HG02610 (cell line): ENCODE data around the gene MPV17.
"Not testable (repeated sequence)": the region's sequence is repeated elsewhere in the genome, so short reads cannot be mapped to it uniquely, and the experiment has no call there.

Experiments used
- ATAC-seq: cut with Tn5 transposase; IDR thresholded peaks from one replicate; pipeline ENCODE4 v1.9.1; 2021; ENCODE audit warnings: mild to moderate bottlenecking, moderate library complexity; ENCODE audit not compliant: unreplicated experiment

The MPV17 gene

GRCh38 chr2:27322766-27323595 lies at the start of gene MPV17:
Gene MPV17 (minus strand): TSS chr2:27323097. CDS start chr2:27322517, 580 bp downstream.
- peak; percentile 87 for ATAC-seq

- peak; percentile 16 for ATAC-seq
Measured at GRCh38 chr2:27370816-27371620, 48.1 kb upstream of the MPV17 start.

DNA sequence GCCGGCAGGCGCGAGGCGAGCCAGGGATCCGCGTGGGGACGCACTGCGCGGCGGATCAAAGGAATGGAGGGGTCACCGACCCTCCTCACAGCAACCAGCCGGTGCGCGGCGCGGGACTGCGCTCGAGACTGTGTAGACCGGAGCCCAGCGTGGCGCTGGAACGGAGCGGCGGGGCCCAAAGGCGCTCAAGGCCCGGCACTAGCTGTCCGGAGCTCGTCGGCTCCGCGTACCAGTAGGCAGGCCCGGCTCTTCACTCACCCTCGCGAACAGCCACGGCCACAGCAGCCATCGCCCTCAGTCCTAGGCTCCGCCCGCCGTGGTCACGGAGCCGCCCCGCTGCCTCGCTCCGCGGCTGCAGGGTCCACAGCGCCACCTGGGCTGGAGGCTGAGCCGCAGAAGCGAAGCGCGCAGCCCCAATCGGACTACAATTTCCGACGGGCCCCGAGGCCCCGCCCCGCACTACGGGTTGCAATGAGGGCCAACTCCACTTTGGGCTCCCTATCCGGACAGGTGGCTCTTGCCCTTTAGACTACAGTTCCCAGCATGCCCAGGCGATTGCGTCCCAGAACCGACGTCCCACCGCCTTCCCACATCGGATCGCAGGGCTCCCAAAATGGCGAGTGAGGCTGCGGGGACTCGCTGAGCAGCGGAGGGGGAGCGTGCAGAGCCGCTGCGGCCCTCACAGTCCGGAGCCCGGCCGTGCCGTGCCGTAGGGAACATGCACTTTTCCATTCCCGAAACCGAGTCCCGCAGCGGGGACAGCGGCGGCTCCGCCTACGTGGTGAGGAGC lies 47.3 kb upstream of the MPV17 start, which contains the start of the genes EIF2B4 and SNX17:
Gene EIF2B4, minus strand, starts transcription at position 313 of the 790 bp plus-strand sequence. Its CDS starts 24 bp downstream, at position 289.
Gene SNX17, plus strand, starts transcription at position 591 of the 790 bp plus-strand sequence. Its CDS starts 128 bp downstream, at position 719.
- ATAC-seq, result peak; percentile 92

GRCh38 chr2:27369471-27370025 lies 46.7 kb upstream of the MPV17 start:
- peak; percentile 11 for ATAC-seq

- no peak for ATAC-seq
Measured at GRCh38 chr2:27363933-27364332, 41.0 kb upstream of the MPV17 start.

GRCh38 chr2:27362678-27363420 lies 40.0 kb upstream of the MPV17 start:
- ATAC-seq, result no peak

GRCh38 chr2:27356382-27357181 lies 33.7 kb upstream of the MPV17 start, which contains the start of gene GTF3C2:
Gene GTF3C2 (minus strand): TSS chr2:27356764. CDS start chr2:27343554, 13,210 bp downstream.
- ATAC-seq, result peak; percentile 80

GRCh38 chr2:27356056-27356381 lies 33.1 kb upstream of the MPV17 start:
- peak; percentile 31 for ATAC-seq

- ATAC-seq, result no peak
Measured at GRCh38 chr2:27354597-27354927, 31.7 kb upstream of the MPV17 start.

DNA sequence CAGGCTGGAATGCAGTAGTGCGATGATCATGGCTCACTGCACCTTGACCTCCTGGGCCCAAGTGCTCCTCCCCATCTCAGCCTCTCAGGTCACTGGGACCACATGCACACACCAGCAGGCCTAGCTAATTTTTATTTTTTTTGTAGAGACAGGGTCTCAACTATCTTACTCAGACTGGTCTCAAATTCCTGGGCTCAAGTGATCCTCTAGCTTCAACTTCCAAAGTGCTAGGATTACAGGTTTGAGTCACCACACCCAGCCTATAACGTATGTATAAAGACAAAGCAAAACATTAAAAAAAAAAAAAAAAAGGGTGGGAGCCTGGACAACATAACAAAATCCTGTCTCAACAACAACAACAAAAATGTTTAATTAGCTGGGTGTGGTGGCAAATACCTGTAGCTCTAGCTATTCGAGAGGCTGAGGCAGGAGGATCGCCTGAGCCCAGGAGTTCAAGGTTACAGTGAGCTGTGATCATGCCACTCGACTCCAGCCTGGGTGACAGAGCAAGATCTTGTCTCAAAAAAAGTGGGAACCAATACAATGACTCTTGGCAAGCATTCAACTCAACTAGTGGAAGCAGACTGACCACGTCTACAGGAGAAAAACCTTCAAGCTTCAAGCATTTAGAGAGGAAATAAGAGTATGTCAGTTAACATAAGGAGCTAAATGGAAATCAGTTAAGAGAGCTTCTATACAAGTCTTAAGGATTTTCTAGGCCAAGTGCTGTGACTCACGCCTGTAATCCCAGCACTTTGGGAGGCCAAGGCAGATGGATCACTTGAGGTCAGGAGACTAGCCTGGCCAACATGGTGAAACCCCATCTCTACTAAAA lies 31.1 kb upstream of the MPV17 start:
- ATAC-seq, result no peak

DNA sequence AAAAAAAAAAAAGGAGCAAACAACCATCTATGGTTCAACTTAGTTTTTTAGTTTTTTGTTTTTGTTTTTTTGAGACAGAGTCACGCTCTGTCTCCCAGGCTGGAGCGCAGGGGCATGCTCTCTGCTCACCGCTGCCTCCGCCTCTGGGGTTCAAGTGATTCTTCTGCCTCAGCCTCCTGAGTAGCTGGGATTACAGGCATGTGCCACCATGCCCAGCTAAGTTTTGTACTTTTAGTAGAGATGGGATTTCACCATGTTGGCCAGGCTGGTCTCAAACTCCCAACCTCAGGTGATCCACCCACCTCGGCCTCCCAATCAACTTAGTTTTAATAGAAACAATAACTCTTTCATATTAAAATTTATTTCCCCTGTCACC lies 30.5 kb upstream of the MPV17 start:
- not testable (repeated sequence) for ATAC-seq

- ATAC-seq, result no peak
Measured at GRCh38 chr2:27351802-27352598, 29.1 kb upstream of the MPV17 start.

GRCh38 chr2:27350106-27350693 lies 27.3 kb upstream of the MPV17 start:
- ATAC-seq, result no peak

DNA sequence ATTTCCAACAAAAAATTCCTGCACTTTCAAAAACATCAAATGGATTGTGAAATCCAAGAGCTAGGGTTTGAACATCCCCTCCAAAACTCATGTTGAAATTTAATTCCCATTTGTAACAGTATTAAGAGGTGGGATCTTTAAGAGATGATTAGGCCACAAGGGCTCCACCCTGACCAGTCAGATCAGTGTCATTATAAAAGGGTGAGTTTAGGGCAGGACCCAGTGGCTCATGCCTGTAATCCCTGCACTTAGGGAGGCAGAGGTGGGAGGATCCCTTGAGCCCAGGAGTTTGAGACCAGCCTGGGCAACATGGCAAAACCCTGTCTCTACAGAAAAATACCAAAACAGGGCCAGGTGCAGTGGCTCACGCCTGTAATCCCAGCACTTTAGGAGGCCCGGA lies 24.7 kb upstream of the MPV17 start:
- ATAC-seq, result no peak

DNA sequence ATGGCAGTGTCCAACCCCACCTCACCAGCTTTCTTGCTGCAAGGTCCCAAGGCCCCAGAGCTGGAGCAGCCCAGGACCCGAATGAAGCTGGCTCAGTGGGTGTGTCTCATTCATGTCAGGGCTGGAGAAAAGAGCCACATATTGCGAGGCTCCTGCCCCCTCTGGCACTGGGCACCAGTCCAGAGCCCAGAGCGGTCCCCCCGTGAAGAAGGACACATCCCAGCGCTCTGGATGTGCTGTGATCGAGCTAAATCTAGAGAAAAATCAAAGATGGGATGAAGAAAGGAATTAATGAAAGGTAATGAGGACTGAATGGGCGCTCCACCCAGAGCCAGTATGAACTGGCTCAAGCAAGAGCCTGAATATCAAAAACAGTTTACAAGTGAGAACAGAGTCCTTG lies 13.3 kb upstream of the MPV17 start:
- no peak for ATAC-seq

GRCh38 chr2:27335311-27335710 lies 12.4 kb upstream of the MPV17 start:
- no peak for ATAC-seq

DNA sequence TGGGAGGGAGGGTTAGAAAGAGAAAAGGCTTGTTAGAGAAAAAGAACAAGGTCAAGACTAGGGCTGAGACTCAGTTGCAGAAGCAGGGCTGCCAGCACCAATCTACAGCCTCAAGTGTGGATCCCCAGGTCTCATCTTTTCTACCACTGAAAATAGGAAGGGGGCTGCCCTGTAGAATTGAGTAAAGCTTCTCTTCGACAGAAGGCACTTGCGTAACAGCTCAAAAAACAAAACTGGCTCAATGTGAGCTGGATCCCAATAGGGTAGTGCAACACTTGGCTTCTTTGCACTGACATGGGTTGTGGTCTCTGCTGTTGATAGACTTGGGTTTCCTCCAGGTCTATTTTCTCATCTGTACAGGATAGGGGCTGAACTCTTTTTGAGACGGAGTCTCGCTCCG lies 1.8 kb upstream of the MPV17 start:
- no peak for ATAC-seq
